ENCODE results near the gene F11R.
A peak's percentile ranks its signal among the peaks of the same experiment; 100 is the strongest.

The F11R gene

GRCh38 chr1:161006563-161006962, 14.4 kb downstream of the F11R start:
- no peak overlapping the region for H3K4me3 ChIP-seq (replicated peaks; ENCODE audit: low read depth, low read length)
- no peak for DNase-seq (ENCODE audit: low read depth)
- TF ChIP-seq CTCF (IDR thresholded peaks at IDR 0.05; ENCODE audit: low read length, missing control alignments) = no peak

GRCh38 chr1:161001525-161001924, 19.4 kb downstream of the F11R start:
- H3K4me3 ChIP-seq (replicated peaks; ENCODE audit: low read depth, low read length) = no peak overlapping the region
- no peak for TF ChIP-seq CTCF (IDR thresholded peaks at IDR 0.05; ENCODE audit: low read length, missing control alignments)
- DNase-seq (ENCODE audit: low read depth) = peak; percentile 30

GRCh38 chr1:161000736-161001480, 20.0 kb downstream of the F11R start:
- H3K4me3 ChIP-seq (replicated peaks; ENCODE audit: low read depth, low read length) = no peak overlapping the region
- TF ChIP-seq CTCF (IDR thresholded peaks at IDR 0.05; ENCODE audit: low read length, missing control alignments) = no peak
- no peak for DNase-seq (ENCODE audit: low read depth)

- no peak for TF ChIP-seq CTCF (IDR thresholded peaks at IDR 0.05; ENCODE audit: low read length, missing control alignments)
- no peak overlapping the region for H3K4me3 ChIP-seq (replicated peaks; ENCODE audit: low read depth, low read length)
- DNase-seq (ENCODE audit: low read depth) = no peak
Measured at GRCh38 chr1:160999376-160999775, 21.6 kb downstream of the F11R start.

GRCh38 chr1:160997323-160998038, 23.5 kb downstream of the F11R start:
- peak; percentile 89 for DNase-seq (ENCODE audit: low read depth)
- peak; percentile 98 for TF ChIP-seq CTCF (IDR thresholded peaks at IDR 0.05; ENCODE audit: low read length, missing control alignments)
- no peak overlapping the region for H3K4me3 ChIP-seq (replicated peaks; ENCODE audit: low read depth, low read length)

GRCh38 chr1:160996178-160996577, 24.8 kb downstream of the F11R start:
- DNase-seq (ENCODE audit: low read depth) = peak; percentile 60
- no peak overlapping the region for H3K4me3 ChIP-seq (replicated peaks; ENCODE audit: low read depth, low read length)
- no peak for TF ChIP-seq CTCF (IDR thresholded peaks at IDR 0.05; ENCODE audit: low read length, missing control alignments)

All from fibroblast of pulmonary artery (primary cell).